Ovary (tissue), 9 donors: ENCODE measurements around the gene MAP4. TPM values are rescaled to one million over a fixed set of nuclear protein-coding genes. Genes with fewer than 3 reads are reported as not detected.

ENCODE experiments used
- DNase-seq, 5 donors: peaks; one replicate each; pipeline ENCODE4 v3.0.0-alpha.2; 2019 to 2020
- H3K27ac ChIP-seq, 2 donors: fragments of 200-600 bp; one replicate each; pipeline versions ENCODE4 v1.5.1 to v1.8.0; 2019 to 2022
- H3K27me3 ChIP-seq: fragments of 200-600 bp; one replicate; pipeline ENCODE4 v1.8.0; 2022
- H3K36me3 ChIP-seq: fragments of 200-600 bp; sonication (generic); one replicate; pipeline ENCODE4 v1.5.1; 2019
- H3K4me1 ChIP-seq: one replicate; pipeline ENCODE4 v1.8.1; 2013; ENCODE audit warnings: mild to moderate bottlenecking, moderate library complexity; ENCODE audit not compliant: insufficient read depth
- H3K4me3 ChIP-seq: fragments of 200-600 bp; sonication (generic); one replicate; pipeline ENCODE4 v1.5.1; 2017
- H3K9me3 ChIP-seq, 2 donors: fragments of 200-600 bp in 1 of 2; sonication (generic) in 1 of 2; one replicate each; pipeline versions ENCODE4 v1.5.1 to v1.8.1; 2013 to 2019; ENCODE audit warnings: mild to moderate bottlenecking in 1 of 2, moderate library complexity in 1 of 2
- CTCF ChIP-seq, 3 donors: fragments of 450-650 bp in 2 of 3; fragments of 200-600 bp in 1 of 3; IDR thresholded peaks; one replicate each; pipeline versions ENCODE4 v1.5.1 to v1.8.0; 2016 to 2022; ENCODE audit warnings: antibody characterized with exemption in 3 of 3, mild to moderate bottlenecking in 1 of 3
- EP300 ChIP-seq: sonication (generic); formaldehyde crosslinking; IDR thresholded peaks from one replicate; pipeline ENCODE4 v1.6.1; 2017; ENCODE audit warnings: antibody characterized with exemption
- POLR2A ChIP-seq: fragments of 450-650 bp; IDR thresholded peaks from one replicate; pipeline ENCODE4 v1.6.1; 2017; ENCODE audit warnings: antibody characterized with exemption, mild to moderate bottlenecking, moderate library complexity
- WGBS, 3 donors: extraction: QIAGEN DNeasy Blood & Tissue Kit in 1 of 3; methylation state at CpG; one replicate each; pipeline versions ENCODE4 v1.1.5 to v1.1.7; 2013 to 2017; 5-methylcytosine and 5-hydroxymethylcytosine counted together
- intact Hi-C, 4 donors: fragments of 100-400 bp; cut with DNase I; formaldehyde crosslinking; loops; one replicate each; pipeline versions ENCODE4 v1.11.0 to v1.15.1; 2022 to 2023
- polyA plus RNA-seq, 2 donors: library from polyadenylated mRNA; stranded (reverse); fragments of 200-250 nt in 1 of 2; fragments of 350-450 nt in 1 of 2; fragmentation: Illumina TruSeq in 1 of 2; extraction: RNeasy Lipid Tissue Mini Kit (QIAGEN cat#74804) in 1 of 2; gene quantifications; one replicate each; pipeline ENCODE4 v1.2.3, GENCODE V29; 2013 to 2014
- total RNA-seq, 7 donors: library from RNA; depleted of rRNA in 2 of 7; stranded (reverse); fragments of >200 nt in 2 of 7; fragmentation: NEBNext Ultra II Directional in 3 of 7; extraction: Animal tissue kit (Norgen Biotek cat#: 25700) in 3 of 7; gene quantifications; one replicate each; pipeline versions ENCODE4 v1.1.0 to v1.2.4, GENCODE V29; 2016 to 2023
- donor health status: DM: no; HTN: no; CAD: no; lungs with moderate emphysema.
- donor health status: DM: no; HTN: no; CAD: no.
- donor health status: Bipolar disorder and iron deficiency.
- donor health status: DM: yes; HTN: yes; CAD: no.
- donor health status: DM: no; HTN: no; CAD: no.
- donor health status: DM: yes; HTN: yes; CAD: no.

Gene MAP4
- total and polyA plus RNA-seq, 9 donors = 64.9 to 271 (median 196) TPM

- Histone ChIP-seq H3K4me3 (no peak overlapping the region), H3K36me3 (no peaks in the 10 kb centered on the region), H3K9me3 (no peaks in the 10 kb centered on the region), H3K4me1 (no peaks in the 10 kb centered on the region), H3K27ac (no peak overlapping the region), H3K27me3 (no peaks in the 10 kb centered on the region)
- intact Hi-C loops = loop anchor here in 2 of 4 donors (5.0 to 10.0 kb wide), 3 partner anchors 158 to 167 kb away; no protein-coding TSS in a partner anchor
- WGBS, 3 donors = 87 to 94% (median 93%) methylated on average over 3 of the region's 3 CpGs
- TF ChIP-seq POLR2A (no peak), EP300 (no peak), CTCF (IDR thresholded peaks at IDR 0.05) (no peak)
- no peak for DNase-seq
Observed at GRCh38 chr3:47994180-47994579, 22.0 kb downstream of the MAP4 start.

GRCh38 chr3:47991341-47991740 is 24.9 kb downstream of the MAP4 start:
- Histone ChIP-seq H3K27me3 (no peaks in the 10 kb centered on the region), H3K9me3 (no peaks in the 10 kb centered on the region), H3K27ac (no peak overlapping the region), H3K4me3 (no peak overlapping the region), H3K4me1 (no peaks in the 10 kb centered on the region), H3K36me3 (no peaks in the 10 kb centered on the region)
- TF ChIP-seq EP300 = no peak
- TF ChIP-seq POLR2A = no peak
- no peak for TF ChIP-seq CTCF (IDR thresholded peaks at IDR 0.05)
- 94 to 96% (median 95%) methylated on average over 11 of the region's 11 CpGs for WGBS, 3 donors
- DNase-seq = no peak
- intact Hi-C loops = loop anchor here in 2 of 4 donors (5.0 to 10.0 kb wide), 3 partner anchors 161 to 164 kb away; no protein-coding TSS in a partner anchor

- peak; percentile 69 to 86 (median 77) for DNase-seq
- Histone ChIP-seq H3K9me3 (no peaks in the 10 kb centered on the region), H3K27ac (no peak overlapping the region), H3K4me1 (peaks cover 1% of the 10 kb centered on the region), H3K4me3 (no peak overlapping the region), H3K27me3 (no peaks in the 10 kb centered on the region), H3K36me3 (no peaks in the 10 kb centered on the region)
- WGBS, 3 donors = 45 to 59% (median 48%) methylated on average over 2 of the region's 2 CpGs
- intact Hi-C loops = loop anchor here in 3 of 4 donors (5.0 to 10.0 kb wide), 4 partner anchors 155 to 165 kb away; no protein-coding TSS in a partner anchor
- TF ChIP-seq CTCF (IDR thresholded peaks at IDR 0.05) (peak; percentile 81 to 95 (median 90)), POLR2A (no peak), EP300 (no peak)
Observed at GRCh38 chr3:47989981-47990440, 26.2 kb downstream of the MAP4 start.

- Histone ChIP-seq H3K36me3 (no peaks in the 10 kb centered on the region), H3K27ac (no peak overlapping the region), H3K4me3 (no peak overlapping the region), H3K4me1 (peaks cover 1% of the 10 kb centered on the region), H3K9me3 (no peaks in the 10 kb centered on the region), H3K27me3 (no peaks in the 10 kb centered on the region)
- TF ChIP-seq CTCF (IDR thresholded peaks at IDR 0.05) = no peak
- no peak for TF ChIP-seq POLR2A
- TF ChIP-seq EP300 = no peak
- DNase-seq = no peak
- intact Hi-C loops = loop anchor here in 1 of 4 donors (10.0 kb wide), 1 partner anchor 151 kb away; no protein-coding TSS in a partner anchor
- 20 to 32% (median 22%) methylated on average over 1 of the region's 1 CpG for WGBS, 3 donors
Observed at GRCh38 chr3:47985381-47985780, 30.8 kb downstream of the MAP4 start.
